Mucosa of gallbladder (tissue), 1 donor: ENCODE data around the gene BARHL2. TPM values are rescaled to one million over a fixed set of nuclear protein-coding genes. Genes with fewer than 3 reads are reported as not detected.

Experiments used
- DNase-seq: peaks from one replicate; pipeline ENCODE4 v3.0.0-alpha.2; 2020; ENCODE audit warnings: low spot score
- total RNA-seq: library from RNA; stranded (reverse); gene quantifications from one replicate; pipeline ENCODE4 v1.2.1, GENCODE V29; 2021
- donor health status: DM: no; HTN: no; CAD: no.

The BARHL2 gene
- total RNA-seq, 1 donor from 2014 or later, result not detected

DNA sequence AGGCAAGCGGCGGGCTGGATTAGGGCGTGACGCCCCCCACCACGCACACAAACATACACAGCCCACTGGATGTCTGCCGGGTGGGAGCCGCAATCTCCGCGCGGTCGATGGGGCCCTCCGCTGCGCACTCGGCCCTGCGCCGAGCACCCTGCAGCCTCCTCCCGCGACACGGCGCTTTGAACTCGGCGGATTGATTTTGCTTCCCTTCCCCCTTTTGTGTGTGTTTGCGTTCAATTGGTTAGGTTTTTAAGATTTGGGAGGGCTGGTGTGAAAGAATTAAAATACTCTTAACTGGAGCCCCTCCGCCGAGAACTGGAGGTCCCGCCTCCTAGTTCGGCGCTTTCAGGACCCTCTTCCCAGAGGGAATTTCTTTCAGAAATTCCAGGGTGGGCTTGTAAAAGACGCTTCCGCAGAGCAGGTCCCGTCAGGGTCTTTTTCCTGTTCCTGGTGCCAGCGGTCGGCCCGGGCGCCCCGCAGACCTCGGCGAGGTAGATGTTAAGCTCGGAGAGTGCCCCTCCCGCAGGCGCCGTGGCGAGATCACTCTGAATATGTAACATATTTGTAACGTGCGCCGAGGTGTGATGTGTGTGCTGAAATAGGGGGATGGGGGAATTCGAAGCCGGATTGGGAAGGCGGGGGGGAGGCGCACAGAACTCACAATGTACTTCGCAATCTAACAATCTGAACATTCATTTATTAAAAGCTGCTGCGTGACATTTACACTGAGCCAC, 8.0 kb upstream of the BARHL2 start:
- no peak for DNase-seq

GRCh38 chr1:90724361-90724760, 7.3 kb upstream of the BARHL2 start:
- no peak for DNase-seq

GRCh38 chr1:90723590-90724108, 6.5 kb upstream of the BARHL2 start:
- no peak for DNase-seq

DNA sequence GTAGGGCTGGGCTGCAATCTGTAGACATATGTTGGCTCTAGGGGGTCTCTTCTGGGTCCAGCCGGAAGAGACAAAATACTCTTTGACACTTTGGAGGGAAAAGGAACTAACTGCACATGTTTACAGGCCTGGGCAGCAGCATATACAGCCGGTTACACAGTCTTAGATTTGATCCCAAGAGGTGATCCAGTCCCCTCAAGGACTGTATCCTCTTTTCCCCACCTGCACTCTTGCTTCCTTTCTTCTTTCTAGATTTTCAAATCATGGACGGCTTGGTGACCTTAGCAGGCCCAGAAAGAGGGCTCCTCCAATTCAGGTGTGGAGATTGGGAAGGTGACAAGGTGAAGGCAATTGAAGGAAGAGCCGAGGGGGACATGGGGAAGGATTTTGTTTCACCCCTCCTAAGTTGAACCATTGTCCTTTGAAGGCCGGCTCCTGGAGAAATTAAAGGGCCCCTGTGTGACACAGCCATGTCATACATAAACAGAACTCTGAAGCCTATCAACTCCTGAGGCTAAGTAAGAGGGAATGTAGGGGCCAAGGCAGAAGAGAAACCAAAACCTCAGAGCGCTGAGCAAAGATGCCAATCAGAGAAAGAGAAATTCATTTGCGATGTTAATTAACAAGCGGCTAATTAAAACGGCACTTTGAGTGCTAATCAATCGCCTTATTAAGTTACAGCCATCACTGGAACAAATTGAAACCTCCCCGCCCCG, 5.9 kb upstream of the BARHL2 start:
- DNase-seq, result no peak

- no peak for DNase-seq
These were observed 4.4 kb upstream of the BARHL2 start for GRCh38 chr1:90721210-90722194.

- DNase-seq, result no peak
These were observed 3.1 kb upstream of the BARHL2 start for GRCh38 chr1:90720145-90720636.

- DNase-seq, result no peak
These were observed 2.4 kb upstream of the BARHL2 start for GRCh38 chr1:90719330-90720144.

DNA sequence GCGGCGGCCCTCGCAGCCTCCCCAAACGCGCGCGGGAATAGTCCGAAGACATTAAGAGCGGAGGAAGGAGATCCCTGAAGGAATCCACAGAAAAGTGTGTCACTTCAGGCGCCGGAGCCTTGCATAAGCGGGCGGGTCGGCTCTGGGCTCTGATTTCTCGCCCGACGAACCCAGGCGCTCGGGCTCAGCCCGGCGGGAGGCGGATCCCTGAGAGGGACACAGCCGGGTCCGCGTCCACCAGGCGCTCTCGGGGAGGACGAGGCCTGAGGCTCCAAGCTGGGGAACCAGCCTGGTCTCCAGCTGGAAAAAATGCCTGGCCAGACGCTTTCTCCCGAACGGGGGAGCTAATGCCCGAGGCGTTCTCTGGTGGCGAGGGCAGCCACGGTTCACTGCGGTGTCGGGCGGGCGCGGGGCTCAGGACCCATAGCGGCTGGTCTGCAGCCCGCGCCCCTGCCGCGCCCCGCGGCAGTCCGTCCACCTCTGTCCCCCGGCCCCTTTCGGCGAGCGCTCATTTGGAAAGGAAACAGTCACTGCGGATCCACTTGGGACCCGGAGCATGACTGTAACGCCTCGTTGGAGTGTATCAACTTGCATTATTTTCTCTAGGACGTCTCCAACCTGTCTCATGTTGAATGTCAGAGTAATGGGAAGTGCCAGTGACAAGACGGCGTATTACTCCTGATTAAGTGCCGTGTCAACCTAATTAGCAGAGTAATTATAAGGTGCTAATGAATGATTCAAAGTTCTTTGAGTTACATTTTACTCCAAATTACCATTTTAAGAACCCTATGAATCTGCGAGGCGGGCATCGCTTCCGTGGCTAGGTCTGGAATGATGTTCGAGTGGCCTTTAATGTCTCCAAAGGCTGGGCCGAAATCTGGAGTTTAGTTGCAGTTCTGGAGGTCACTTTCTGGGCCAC, 1.6 kb upstream of the BARHL2 start:
- DNase-seq, result no peak

DNA sequence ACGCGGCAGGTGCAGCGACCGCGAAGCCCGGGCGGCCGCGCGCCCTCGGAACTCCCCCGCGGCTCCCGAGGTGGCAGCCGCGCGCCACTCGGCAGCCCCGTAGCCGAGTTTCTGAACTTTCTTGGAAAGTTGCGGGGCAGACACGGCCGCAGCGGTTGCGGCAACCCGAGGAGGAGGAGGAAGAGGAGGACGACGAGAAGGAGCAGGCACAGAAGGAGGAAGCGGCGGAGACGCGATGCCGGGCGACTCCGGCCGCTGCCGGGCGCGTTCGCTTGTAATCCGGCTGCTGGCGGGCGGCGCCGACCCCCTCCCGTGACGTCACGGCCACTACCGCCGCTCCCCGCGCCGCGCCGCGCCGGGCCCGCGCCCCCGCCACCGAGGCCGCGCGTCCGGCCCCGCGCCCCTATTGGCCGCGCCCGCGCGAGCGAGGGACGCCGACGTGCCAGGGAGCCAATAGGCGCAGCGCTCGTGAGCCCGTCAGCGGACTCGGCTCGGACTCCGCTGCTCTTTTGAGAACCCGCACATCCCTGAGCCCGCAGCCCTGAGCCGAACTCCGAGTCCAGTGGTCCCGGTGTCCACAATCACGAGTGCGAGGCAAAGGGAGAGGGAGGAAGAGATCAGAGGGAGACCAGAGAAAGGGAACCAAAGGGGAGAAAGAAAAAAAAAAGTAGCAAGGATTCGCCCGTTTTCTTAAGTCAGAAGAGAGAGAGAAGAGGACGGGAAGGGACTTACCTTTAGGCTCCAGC, 736 bp upstream of the BARHL2 start:
- DNase-seq, result no peak

GRCh38 chr1:90717356-90717664, 208 bp upstream of the BARHL2 start:
- DNase-seq, result no peak

GRCh38 chr1:90716243-90716551, 905 bp downstream of the BARHL2 start:
- no peak for DNase-seq

DNA sequence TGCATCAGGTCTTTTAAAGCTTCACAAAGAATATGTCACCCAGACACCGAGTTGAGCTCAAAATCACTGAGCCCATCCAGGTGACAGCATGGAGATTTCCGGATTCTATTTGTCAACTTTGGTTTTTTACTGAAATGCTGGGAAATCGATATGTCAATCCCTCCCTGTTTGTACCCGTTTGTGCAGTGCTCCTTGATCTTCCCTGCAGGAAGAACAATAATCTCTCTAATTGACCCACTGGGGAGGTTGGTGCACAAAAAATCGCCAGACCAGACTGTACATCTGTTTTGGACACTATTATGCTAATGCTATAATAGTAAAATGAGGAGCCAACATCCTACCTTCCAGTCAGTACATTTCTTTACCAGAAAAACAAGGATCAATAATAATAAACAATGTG, 1.8 kb downstream of the BARHL2 start:
- no peak for DNase-seq

DNA sequence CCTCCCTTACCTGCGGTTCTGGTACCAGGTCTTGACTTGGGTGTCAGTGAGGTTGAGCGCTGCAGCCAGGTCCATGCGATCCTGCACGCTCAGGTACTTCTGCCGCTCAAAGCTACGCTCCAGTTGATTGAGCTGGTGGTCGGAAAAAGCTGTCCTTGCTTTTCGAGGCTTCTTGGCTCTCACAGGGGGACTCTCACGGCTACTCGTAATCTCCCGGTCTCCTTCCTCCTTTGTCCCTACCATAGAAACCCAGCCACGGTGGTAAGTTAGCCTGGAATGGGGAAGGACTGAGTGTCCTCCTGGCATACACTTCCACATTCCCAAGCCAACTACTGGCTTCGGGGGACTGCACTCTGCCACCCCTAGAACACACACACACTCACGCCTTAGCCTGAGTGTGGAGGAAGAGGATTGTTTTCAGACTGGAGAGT, 2.6 kb downstream of the BARHL2 start:
- no peak for DNase-seq

- no peak for DNase-seq
These were observed 3.2 kb downstream of the BARHL2 start for GRCh38 chr1:90713741-90714509.

DNA sequence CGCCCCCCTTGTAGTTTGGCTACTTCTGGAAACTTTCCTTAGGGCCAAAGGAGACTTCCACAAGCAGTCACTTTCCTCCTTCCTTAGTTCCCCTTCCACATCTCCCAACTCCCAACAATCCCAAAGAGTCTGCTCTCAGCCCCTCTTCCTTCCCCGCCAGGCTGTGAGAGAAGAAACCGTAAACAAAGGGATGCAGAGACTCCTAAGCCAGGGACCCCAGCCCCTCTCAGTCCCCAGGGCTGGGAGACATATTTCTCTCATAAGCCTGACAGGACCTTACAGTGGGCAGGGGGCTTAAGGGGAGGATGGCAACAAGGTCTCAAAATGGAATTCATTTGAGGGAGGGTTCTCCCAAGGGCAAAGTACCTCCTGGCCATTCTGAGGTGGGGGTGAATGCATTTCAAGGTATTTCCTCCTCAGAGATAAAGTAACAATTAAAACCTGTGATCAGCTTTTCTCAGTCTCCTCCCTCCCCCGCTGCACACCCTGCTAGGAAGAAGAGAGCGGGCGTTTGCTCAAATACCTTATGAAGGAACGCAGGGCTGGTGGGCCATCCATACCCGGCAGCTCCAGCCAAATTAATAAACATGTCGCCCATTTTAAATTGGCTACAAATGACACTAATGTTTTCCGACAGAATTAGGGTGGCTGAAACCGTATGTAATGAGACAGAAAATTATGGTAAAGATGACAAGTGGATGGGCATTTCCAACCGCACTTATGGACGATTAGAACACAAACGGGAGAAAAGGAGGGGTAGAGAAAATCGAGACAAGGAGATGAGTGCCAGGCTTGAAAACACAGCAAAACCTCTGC, 4.0 kb downstream of the BARHL2 start:
- no peak for DNase-seq

GRCh38 chr1:90712153-90712856, 4.8 kb downstream of the BARHL2 start:
- DNase-seq, result no peak

GRCh38 chr1:90711696-90712095, 5.4 kb downstream of the BARHL2 start:
- DNase-seq, result no peak
